Fibroblast of gingiva (primary cell): ENCODE data around the gene KIF5A.
"Not testable (repeated sequence)": the region's sequence is repeated elsewhere in the genome, so short reads cannot be mapped to it uniquely, and the experiment has no call there.

Experiments
- DNase-seq: peaks from one replicate; pipeline ENCODE4 v3.0.0-alpha.2; 2011; ENCODE audit warnings: low read depth

KIF5A gene

GRCh38 chr12:57584050-57584449 is 34.2 kb downstream of the KIF5A start:
- DNase-seq: no peak

- DNase-seq: no peak
These were observed 34.8 kb downstream of the KIF5A start for GRCh38 chr12:57584690-57585089.

DNA sequence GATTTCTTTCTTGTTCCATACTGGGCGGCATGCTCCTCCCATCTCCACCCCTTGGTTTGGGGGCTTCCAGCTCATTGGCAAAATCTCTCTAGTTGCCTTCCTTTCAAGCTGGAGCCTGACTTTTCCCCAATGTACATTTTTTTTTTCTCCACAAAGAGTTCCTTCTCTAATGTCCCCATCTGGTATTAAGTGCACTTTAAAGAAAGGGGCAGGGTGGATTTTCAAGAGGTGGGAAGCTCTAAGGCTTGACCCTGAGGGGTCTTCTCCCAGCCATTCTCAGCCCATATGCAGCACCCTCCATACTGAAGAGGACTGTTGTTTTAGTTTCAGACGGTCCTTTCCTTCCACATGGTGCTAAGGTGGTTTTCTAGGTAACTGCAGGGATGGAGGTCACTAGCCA is 35.3 kb downstream of the KIF5A start:
- DNase-seq: no peak

DNA sequence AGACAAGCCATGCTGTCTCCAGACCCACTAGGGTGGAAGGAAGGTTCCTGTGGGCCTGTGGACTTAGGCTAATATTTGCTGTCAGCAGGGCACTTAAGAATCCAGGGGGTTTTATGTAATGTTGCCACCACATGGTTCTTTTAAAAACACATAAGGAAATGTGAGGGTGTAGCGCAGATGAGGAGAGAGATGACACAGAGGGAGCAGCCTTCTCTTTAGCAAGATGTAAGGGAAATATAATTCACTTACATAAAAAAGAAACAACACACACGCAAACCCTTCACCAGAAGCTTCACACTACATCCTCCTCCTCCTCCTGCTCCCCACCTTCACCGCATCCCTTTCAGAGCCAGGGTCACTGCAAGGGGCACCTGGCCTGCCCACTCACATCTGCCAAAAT is 36.3 kb downstream of the KIF5A start:
- DNase-seq: no peak

- DNase-seq: no peak
These were observed 37.1 kb downstream of the KIF5A start for GRCh38 chr12:57586832-57587429.

GRCh38 chr12:57588951-57589610 is 39.2 kb downstream of the KIF5A start:
- not testable (repeated sequence) for DNase-seq

- no peak for DNase-seq
These were observed 40.6 kb downstream of the KIF5A start for GRCh38 chr12:57590479-57590863.

GRCh38 chr12:57590864-57591781 is 41.3 kb downstream of the KIF5A start, which contains the start of gene PIP4K2C:
Gene PIP4K2C, plus strand, starts transcription at chr12:57591192. Its CDS starts 98 bp downstream, at chr12:57591290.
- DNase-seq: peak; percentile 22

GRCh38 chr12:57591782-57592325 is 42.0 kb downstream of the KIF5A start:
- DNase-seq: no peak

- DNase-seq: no peak
These were observed 42.8 kb downstream of the KIF5A start for GRCh38 chr12:57592551-57593165.

DNA sequence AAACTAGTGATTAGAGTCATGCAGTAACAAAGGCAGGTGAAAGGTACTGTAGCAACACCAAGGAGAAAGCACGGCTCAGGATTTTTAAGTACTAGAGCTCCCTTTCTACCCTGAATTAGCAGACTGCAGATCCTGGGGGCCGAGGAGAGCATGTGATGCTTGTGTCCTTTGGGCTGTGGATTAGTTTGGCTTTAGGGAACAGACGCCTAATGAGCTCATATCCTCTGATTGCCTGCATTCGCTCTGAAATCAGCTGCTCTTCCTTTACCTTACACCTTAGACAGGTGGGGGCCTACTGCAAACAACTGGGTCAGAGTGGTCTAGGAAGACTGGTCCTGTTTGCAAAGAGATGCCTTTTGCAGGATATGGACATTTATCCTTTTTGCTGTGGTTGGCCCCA is 43.3 kb downstream of the KIF5A start:
- DNase-seq: no peak

GRCh38 chr12:57600395-57600794 is 50.6 kb downstream of the KIF5A start:
- DNase-seq: no peak

GRCh38 chr12:57602544-57602943 is 52.7 kb downstream of the KIF5A start:
- DNase-seq: no peak

DNA sequence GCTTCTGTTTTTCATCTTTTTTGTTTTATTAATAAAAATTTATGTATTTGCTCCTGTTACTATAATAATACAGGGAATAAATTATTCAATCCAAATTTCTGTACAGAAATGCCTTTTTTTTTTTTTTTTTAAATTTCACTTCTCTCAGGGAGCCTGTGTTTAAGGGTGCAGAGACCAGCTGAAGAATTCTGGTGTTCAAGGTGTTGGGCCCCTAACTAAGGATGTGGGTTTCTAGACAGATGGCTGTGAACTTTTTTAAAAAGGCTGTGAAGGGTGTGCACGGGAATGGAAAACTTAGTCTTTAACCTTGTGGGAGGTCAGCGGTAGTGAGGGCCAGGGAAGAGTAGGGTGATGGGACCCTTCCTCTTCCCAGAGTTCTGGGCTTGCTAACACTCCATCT is 53.5 kb downstream of the KIF5A start:
- DNase-seq: no peak

DNA sequence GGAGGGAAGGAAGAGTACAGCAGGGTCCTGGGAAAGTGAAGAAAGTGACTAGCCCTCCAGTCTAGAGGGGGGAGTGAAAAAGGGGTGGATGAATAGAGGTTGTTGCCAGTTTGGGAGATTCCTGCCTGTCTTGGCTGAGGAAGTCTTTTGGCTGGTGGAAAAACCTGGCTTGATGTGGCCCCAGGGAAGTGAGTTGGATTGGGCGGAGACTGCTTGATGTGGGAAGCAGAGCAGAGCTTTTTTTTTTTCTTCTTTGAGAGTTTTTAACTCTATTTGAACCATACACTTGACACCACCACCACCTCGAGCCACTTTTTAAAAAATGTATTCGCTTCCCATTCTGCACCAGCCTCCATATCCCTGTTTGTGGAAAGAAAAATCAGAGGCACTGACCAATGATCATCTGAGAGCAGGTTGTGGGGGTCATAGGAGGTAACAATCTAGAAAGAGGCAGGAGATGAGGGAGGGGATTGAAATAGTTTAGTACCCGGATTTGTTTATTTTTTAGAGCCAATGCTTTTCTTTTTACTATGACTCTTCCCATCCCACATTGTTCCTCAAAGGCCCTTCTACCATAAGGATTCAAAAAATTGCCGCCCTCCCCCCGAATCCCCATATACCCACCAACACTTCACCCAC is 54.1 kb downstream of the KIF5A start:
- DNase-seq: peak; percentile 45

GRCh38 chr12:57604454-57604991 is 54.7 kb downstream of the KIF5A start, which contains the start of gene DTX3:
Gene DTX3, plus strand, starts transcription at chr12:57604824. Its CDS starts 1,694 bp downstream, at chr12:57606518.
- peak; percentile 18 for DNase-seq

DNA sequence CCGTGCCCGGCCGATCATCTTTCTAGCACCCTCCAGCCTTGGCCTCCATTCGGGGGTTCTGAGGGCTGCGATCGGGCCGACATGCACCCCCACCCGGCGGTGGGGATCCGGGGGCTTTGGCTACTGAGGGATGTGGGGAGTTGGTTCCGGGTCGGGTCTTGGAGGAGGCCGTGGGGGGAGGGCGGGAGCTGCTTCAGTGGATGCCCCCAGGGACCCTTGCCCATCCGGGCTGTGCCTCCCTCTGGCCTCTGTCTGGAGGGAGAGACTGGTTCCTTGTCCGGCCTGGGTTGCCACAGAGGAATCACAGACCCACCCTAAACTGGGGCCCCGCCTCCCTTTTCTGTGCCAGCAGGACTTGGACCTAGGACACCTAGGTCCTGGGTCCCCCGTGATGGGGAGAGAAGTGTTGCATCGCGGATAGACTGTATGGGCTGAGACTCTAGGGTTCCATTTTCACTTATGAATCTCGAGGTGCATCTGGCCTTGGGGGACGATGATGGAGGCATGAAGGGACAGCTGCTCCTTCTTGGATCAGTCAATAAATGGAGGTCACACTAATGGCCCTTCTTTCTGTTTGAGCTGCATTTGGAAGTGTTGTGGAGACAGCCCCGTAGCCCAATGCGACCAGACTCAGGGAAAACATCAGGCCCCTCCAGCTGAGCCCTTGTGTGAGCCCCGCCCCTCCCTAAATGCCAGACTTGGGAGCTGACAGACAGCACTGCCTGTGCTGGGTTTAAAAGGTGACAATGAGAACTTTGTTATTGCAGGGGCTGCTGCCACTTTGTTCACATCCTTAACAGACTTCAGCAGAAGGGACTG is 55.4 kb downstream of the KIF5A start:
- DNase-seq: peak; percentile 21

GRCh38 chr12:57605811-57606311 is 56.0 kb downstream of the KIF5A start:
- no peak for DNase-seq

GRCh38 chr12:57606399-57606798 is 56.6 kb downstream of the KIF5A start:
- no peak for DNase-seq

- no peak for DNase-seq
These were observed 57.0 kb downstream of the KIF5A start for GRCh38 chr12:57606821-57607220.
